Mucosa of descending colon (tissue), 3 donors: Measurements from ENCODE around the gene ABTB2. TPM values are rescaled to one million over a fixed set of nuclear protein-coding genes. Genes with fewer than 3 reads are reported as not detected.

ENCODE experiments used
- ATAC-seq: fragments of 200-7000 bp; cut with Tn5 transposase; one replicate; pipeline ENCODE4 v1.9.1; 2020; ENCODE audit warnings: mild to moderate bottlenecking, moderate library complexity
- DNase-seq, 3 donors: peaks; one replicate each; pipeline ENCODE4 v3.0.0-alpha.2; 2020
- H3K36me3 ChIP-seq: fragments of 200-600 bp; one replicate; pipeline ENCODE4 v1.8.0; 2021; ENCODE audit warnings: low read depth, mild to moderate bottlenecking
- H3K4me1 ChIP-seq: fragments of 200-600 bp; one replicate; pipeline ENCODE4 v1.8.0; 2021; ENCODE audit warnings: low read depth, mild to moderate bottlenecking
- H3K4me3 ChIP-seq: fragments of 200-600 bp; one replicate; pipeline ENCODE4 v1.8.0; 2021; ENCODE audit warnings: mild to moderate bottlenecking
- H3K9me3 ChIP-seq: fragments of 200-600 bp; one replicate; pipeline ENCODE4 v1.8.0; 2021; ENCODE audit warnings: mild to moderate bottlenecking
- intact Hi-C, 2 donors: fragments of 100-400 bp; cut with DNase I in 1 of 2; cut with micrococcal nuclease in 1 of 2; formaldehyde crosslinking; loops; one replicate each; pipeline versions ENCODE4 v1.11.0 to v1.11.1; 2022; cut with DNase I, micrococcal nuclease
- total RNA-seq, 3 donors: library from RNA; stranded (reverse); fragmentation: NEBNext Ultra II Directional in 2 of 3; extraction: Animal tissue kit (Norgen Biotek cat#: 25700) in 2 of 3; gene quantifications; one replicate each; pipeline versions ENCODE4 v1.2.1 to v1.2.4, GENCODE V29; 2021 to 2023
- TF ChIP-seq, protein P1 (sequence below): fragments of 200-600 bp; IDR thresholded peaks from one replicate; pipeline ENCODE4 v1.8.0; 2022; ENCODE audit warnings: antibody characterized with exemption, mild to moderate bottlenecking
- donor health status: DM: no; HTN: no; CAD: no; lungs with moderate emphysema.
- donor health status: DM: no; HTN: no; CAD: no.
- donor health status: DM: no; HTN: yes; CAD: no.

The ABTB2 gene
- total RNA-seq, 3 donors from 2014 or later, result 12.8 to 16.8 (median 14.3) TPM

GRCh38 chr11:34382532-34383276 is 24.9 kb upstream of the ABTB2 start:
- Histone ChIP-seq H3K36me3 (no peaks in the 10 kb centered on the region), H3K4me1 (no peaks in the 10 kb centered on the region), H3K4me3 (no peak overlapping the region), H3K9me3 (peaks cover 2% of the 10 kb centered on the region)
- TF ChIP-seq, protein P1, sequence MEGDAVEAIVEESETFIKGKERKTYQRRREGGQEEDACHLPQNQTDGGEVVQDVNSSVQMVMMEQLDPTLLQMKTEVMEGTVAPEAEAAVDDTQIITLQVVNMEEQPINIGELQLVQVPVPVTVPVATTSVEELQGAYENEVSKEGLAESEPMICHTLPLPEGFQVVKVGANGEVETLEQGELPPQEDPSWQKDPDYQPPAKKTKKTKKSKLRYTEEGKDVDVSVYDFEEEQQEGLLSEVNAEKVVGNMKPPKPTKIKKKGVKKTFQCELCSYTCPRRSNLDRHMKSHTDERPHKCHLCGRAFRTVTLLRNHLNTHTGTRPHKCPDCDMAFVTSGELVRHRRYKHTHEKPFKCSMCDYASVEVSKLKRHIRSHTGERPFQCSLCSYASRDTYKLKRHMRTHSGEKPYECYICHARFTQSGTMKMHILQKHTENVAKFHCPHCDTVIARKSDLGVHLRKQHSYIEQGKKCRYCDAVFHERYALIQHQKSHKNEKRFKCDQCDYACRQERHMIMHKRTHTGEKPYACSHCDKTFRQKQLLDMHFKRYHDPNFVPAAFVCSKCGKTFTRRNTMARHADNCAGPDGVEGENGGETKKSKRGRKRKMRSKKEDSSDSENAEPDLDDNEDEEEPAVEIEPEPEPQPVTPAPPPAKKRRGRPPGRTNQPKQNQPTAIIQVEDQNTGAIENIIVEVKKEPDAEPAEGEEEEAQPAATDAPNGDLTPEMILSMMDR, result no peak
- DNase-seq (no peak), ATAC-seq (no peak)
- intact Hi-C loops, result no loop called here

DNA sequence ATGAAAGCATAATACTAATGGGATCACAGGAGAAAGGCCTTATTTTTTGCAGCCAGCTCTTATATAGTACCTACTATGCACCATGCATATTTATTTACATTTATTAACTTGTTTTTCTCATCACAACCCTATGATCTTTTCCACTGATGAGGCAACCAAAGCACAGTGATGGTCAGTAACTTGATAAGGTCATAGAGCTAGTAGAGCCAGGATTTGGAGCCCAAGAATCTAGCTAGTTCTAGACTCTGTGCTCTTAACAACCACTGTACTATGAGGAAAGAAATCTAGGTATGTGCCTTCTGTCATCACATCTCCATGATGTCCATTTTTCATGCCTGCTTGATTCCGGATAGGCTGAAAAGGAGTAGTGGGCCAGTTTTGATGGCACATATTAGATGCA is 24.0 kb upstream of the ABTB2 start:
- H3K9me3 ChIP-seq, result peaks cover 10% of the 10 kb centered on the region
- TF ChIP-seq, protein P1, result no peak
- ATAC-seq, result no peak
- intact Hi-C loops, result no loop called here
- H3K36me3 ChIP-seq, result no peaks in the 10 kb centered on the region
- no peak for DNase-seq
- H3K4me1 ChIP-seq, result no peaks in the 10 kb centered on the region
- H3K4me3 ChIP-seq, result no peak overlapping the region

- no peak overlapping the region for H3K4me3 ChIP-seq
- intact Hi-C loops, result no loop called here
- DNase-seq (no peak), ATAC-seq (no peak)
- no peaks in the 10 kb centered on the region for H3K36me3 ChIP-seq
- TF ChIP-seq, protein P1, result no peak
- peaks cover 20% of the 10 kb centered on the region for H3K9me3 ChIP-seq
- no peaks in the 10 kb centered on the region for H3K4me1 ChIP-seq
These were observed 22.9 kb upstream of the ABTB2 start for GRCh38 chr11:34380696-34381095.

DNA sequence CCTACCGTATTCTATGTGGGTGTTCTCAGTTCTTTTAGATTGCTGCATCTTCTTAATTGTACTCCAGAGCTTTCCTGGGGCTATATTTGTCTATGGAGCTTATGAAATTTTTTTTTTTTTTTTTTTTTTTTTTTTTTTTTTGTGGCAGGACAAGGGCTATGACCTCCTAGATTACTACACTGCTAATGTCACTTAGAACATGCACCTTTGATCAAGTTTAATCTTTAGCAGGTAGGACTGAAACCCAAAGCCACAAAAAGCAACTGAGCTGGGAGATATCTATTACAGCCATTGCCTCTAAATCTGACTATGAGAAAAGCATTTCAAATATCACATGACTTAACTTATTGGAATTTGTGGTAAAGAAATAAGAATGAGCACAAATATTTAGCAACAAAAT is 21.7 kb upstream of the ABTB2 start:
- TF ChIP-seq, protein P1, result no peak
- no peak overlapping the region for H3K4me3 ChIP-seq
- no peak for DNase-seq
- ATAC-seq, result no peak
- H3K36me3 ChIP-seq, result no peaks in the 10 kb centered on the region
- no peaks in the 10 kb centered on the region for H3K4me1 ChIP-seq
- H3K9me3 ChIP-seq, result peaks cover 20% of the 10 kb centered on the region
- intact Hi-C loops, result no loop called here

DNA sequence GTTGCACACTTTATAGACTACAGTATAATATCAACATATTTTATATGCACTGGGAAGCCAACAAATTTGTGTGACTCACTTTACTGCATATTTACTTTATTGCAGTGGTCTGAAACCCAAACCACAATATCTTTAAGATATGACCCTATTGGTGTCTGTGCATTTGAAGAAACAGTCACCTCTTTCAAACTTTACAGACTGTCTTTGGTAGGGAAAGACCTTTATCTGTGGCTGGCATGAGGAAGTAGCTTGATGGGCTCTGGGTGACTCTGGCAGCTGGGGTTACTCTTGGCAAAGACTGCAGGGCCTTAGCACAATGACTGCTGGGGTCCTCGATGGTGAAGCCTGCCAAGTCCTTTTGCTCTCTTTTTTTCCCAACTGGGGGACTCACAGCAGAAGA is 21.3 kb upstream of the ABTB2 start:
- Histone ChIP-seq H3K36me3 (no peaks in the 10 kb centered on the region), H3K4me3 (no peak overlapping the region), H3K9me3 (peaks cover 20% of the 10 kb centered on the region), H3K4me1 (no peaks in the 10 kb centered on the region)
- no peak for ATAC-seq
- no peak for DNase-seq
- intact Hi-C loops, result no loop called here
- TF ChIP-seq, protein P1, result no peak
